GM04504 (cell line): Measurements from ENCODE around the gene PLCH1.
"Not testable (repeated sequence)": the region's sequence is repeated elsewhere in the genome, so short reads cannot be mapped to it uniquely, and the experiment has no call there.

Experiments
- DNase-seq: peaks from one replicate; pipeline ENCODE4 v3.0.0-alpha.2; 2012; ENCODE audit warnings: low read depth

PLCH1 gene

GRCh38 chr3:155416500-155417118, 328.3 kb downstream of the PLCH1 start:
- DNase-seq, result peak; percentile 34

- no peak for DNase-seq
These were observed 332.0 kb downstream of the PLCH1 start for GRCh38 chr3:155412904-155413303.

GRCh38 chr3:155411500-155412223, 333.2 kb downstream of the PLCH1 start:
- no peak for DNase-seq

GRCh38 chr3:155409336-155409735, 335.5 kb downstream of the PLCH1 start:
- DNase-seq, result no peak

- DNase-seq, result no peak
These were observed 336.9 kb downstream of the PLCH1 start for GRCh38 chr3:155407971-155408370.

- DNase-seq, result no peak
These were observed 337.5 kb downstream of the PLCH1 start for GRCh38 chr3:155407331-155407730.

- no peak for DNase-seq
These were observed 340.4 kb downstream of the PLCH1 start for GRCh38 chr3:155404486-155404885.

GRCh38 chr3:155402656-155403055, 342.2 kb downstream of the PLCH1 start:
- DNase-seq, result no peak

GRCh38 chr3:155398046-155398445, 346.8 kb downstream of the PLCH1 start:
- no peak for DNase-seq

GRCh38 chr3:155394896-155395295, 350.0 kb downstream of the PLCH1 start:
- DNase-seq, result not testable (repeated sequence)

- no peak for DNase-seq
These were observed 350.6 kb downstream of the PLCH1 start for GRCh38 chr3:155394240-155394639.

GRCh38 chr3:155393316-155393715, 351.6 kb downstream of the PLCH1 start:
- DNase-seq, result no peak

- DNase-seq, result no peak
These were observed 352.7 kb downstream of the PLCH1 start for GRCh38 chr3:155392138-155392537.

- DNase-seq, result peak; percentile 93
These were observed 353.3 kb downstream of the PLCH1 start for GRCh38 chr3:155391551-155391958.

GRCh38 chr3:155391104-155391503, 353.8 kb downstream of the PLCH1 start:
- peak; percentile 79 for DNase-seq

GRCh38 chr3:155390351-155390750, 354.5 kb downstream of the PLCH1 start:
- no peak for DNase-seq

- no peak for DNase-seq
These were observed 356.5 kb downstream of the PLCH1 start for GRCh38 chr3:155388417-155388816.

- no peak for DNase-seq
These were observed 357.3 kb downstream of the PLCH1 start for GRCh38 chr3:155387571-155387970.

GRCh38 chr3:155386919-155387318, 358.0 kb downstream of the PLCH1 start:
- DNase-seq, result no peak

GRCh38 chr3:155385896-155386625, 358.8 kb downstream of the PLCH1 start:
- DNase-seq, result no peak

- DNase-seq, result peak; percentile 55
These were observed 362.4 kb downstream of the PLCH1 start for GRCh38 chr3:155382396-155383042.

- DNase-seq, result no peak
These were observed 367.0 kb downstream of the PLCH1 start for GRCh38 chr3:155377847-155378246.

GRCh38 chr3:155377071-155377470, 367.8 kb downstream of the PLCH1 start:
- DNase-seq, result no peak
